NB4 (cell line): Measurements from ENCODE around the gene VEZF1.
A peak's percentile ranks its signal among the peaks of the same experiment; 100 is the strongest.

Experiments
- DNase-seq: peaks from one replicate; pipeline ENCODE4 v3.0.0; 2010; ENCODE audit warnings: low read depth
- H3K4me3 ChIP-seq: one replicate; pipeline ENCODE4 v1.5.1; 2011; ENCODE audit warnings: mild to moderate bottlenecking, low read depth, low read length, moderate library complexity
- MYC ChIP-seq: IDR thresholded peaks from 2 replicates; pipeline ENCODE4 v1.6.1; 2011; ENCODE audit warnings: low read depth, low read length
- POLR2A ChIP-seq: IDR thresholded peaks from 2 replicates; pipeline ENCODE4 v1.6.1; 2011; ENCODE audit warnings: mild to moderate bottlenecking; ENCODE audit not compliant: insufficient read length; ENCODE audit errors: extremely low read depth
- TF ChIP-seq, protein P1 (sequence below): IDR thresholded peaks from 2 replicates; pipeline ENCODE4 v1.6.1; 2011; ENCODE audit warnings: low read depth, low read length
- TF ChIP-seq, protein P2 (sequence below): IDR thresholded peaks from one replicate; pipeline ENCODE4 v1.5.1; 2012; ENCODE audit warnings: low read depth, low read length

The VEZF1 gene

DNA sequence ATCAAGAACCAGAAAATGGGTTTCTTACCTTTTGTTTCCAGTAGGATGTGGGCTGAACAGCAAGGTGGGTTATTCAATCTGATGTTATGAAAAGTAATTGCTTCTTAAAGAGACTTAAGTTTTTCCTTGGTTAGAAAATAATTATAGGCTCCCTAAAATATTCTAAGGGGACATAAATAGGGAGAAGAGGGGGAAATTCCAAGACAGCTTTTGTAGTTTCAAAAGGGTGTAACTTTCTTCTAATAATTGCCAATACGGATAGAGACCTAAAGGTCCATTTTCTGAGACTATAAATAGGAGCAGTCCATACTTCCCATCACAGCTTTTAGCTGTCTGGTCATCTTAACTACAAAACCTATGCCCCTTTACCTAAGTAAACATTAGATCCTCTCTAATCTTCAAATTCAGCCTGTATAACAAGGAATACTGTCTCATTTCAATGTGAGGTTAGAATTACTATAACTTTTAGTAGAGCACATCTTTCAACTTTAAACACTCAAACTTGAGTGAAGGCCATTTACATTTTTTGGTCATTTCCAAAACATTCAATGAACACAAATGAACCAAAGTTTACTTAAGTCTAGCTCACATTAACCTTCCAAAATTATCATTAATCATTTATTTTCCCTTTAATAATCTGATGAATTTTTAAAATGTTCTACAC is 13.5 kb upstream of the VEZF1 start:
- TF ChIP-seq MYC (no peak), POLR2A (no peak)
- TF ChIP-seq, protein P1, sequence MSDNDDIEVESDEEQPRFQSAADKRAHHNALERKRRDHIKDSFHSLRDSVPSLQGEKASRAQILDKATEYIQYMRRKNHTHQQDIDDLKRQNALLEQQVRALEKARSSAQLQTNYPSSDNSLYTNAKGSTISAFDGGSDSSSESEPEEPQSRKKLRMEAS = no peak
- TF ChIP-seq, protein P2, sequence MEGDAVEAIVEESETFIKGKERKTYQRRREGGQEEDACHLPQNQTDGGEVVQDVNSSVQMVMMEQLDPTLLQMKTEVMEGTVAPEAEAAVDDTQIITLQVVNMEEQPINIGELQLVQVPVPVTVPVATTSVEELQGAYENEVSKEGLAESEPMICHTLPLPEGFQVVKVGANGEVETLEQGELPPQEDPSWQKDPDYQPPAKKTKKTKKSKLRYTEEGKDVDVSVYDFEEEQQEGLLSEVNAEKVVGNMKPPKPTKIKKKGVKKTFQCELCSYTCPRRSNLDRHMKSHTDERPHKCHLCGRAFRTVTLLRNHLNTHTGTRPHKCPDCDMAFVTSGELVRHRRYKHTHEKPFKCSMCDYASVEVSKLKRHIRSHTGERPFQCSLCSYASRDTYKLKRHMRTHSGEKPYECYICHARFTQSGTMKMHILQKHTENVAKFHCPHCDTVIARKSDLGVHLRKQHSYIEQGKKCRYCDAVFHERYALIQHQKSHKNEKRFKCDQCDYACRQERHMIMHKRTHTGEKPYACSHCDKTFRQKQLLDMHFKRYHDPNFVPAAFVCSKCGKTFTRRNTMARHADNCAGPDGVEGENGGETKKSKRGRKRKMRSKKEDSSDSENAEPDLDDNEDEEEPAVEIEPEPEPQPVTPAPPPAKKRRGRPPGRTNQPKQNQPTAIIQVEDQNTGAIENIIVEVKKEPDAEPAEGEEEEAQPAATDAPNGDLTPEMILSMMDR = no peak
- no peak for DNase-seq
- peak overlapping the region; percentile 90 for H3K4me3 ChIP-seq

DNA sequence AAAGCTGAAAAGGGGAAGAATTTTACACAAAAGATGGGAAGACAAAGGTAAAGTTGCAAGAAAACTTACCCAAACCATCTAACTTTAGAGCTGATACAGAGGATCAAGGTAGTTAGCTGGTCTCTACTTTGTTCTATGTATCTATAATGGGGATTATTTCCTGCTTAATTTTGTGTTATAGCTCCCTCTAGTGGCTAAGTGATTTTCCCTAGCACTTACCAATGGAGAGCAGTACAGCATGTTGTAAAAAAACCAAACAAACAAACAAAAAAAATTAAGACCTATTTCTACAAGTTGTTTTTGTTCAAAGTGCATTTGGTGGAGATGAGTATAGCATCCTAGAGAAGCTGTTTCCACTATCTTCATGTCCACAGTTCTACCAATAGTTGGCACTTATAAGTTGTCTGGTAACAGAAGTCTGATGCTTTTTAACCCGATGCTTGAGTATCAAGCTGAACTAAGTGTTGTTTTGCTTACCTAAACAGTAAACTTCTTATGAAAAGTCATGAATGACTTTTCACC is 11.5 kb upstream of the VEZF1 start:
- no peak overlapping the region for H3K4me3 ChIP-seq
- peak; percentile 74 for DNase-seq
- TF ChIP-seq, protein P2 = peak; percentile 68
- TF ChIP-seq POLR2A = no peak

DNA sequence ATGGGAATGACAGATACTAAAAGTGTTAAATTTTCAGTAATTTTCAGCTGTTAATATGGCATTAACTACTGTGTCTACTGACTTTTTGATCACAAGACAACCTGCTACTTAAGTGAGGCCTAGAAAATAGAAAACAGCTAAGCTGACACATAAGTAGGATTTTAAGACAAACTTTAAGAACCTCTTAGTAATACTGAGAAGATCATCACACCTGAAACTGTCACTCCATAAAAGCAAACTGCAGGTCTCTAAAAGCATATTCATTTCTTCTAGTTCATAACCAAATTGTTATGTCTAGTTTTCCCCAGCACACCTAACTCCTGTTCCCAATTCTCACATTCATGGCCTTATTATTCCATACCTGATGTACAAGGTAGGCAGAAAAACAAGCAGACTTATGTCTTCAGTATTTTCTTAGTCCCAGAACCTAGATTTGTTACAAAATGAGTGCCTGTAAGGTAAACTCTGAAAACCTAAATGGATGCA is 11.0 kb upstream of the VEZF1 start:
- H3K4me3 ChIP-seq = no peak overlapping the region
- TF ChIP-seq, protein P1 = no peak
- no peak for TF ChIP-seq POLR2A
- TF ChIP-seq, protein P2 = no peak
- no peak for TF ChIP-seq MYC
- DNase-seq = no peak

DNA sequence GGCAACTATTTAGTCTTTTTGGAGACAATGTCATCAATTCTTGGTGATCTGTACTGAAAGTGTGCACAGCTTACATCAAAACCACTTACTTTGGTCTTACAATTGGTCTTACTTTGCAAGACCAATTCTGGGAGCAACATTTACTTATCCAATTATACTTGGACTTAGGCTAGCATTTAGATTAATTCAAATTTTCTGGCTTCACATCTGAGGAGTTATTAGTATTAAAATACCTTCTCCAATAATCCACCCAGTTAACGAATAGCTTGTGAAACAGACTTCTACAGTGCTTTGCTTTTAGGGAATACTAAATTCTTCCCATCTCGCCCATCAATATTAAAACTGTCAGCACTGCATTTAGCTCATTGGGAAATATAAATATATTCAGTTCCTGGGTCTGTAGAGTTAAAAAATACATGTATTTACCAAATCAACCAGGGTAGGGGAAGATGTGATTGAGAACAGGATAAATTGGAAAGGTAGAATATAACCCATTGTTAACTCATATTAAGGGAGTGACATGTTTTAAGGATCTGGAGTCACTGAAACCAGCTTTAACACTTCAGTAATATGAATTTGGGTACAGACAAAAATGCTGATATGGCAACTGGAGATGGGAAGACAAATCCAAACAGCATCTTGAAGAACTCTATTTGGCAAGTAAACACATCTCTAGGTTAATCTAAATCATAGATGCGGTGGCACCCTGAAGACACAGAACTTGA is 9.2 kb upstream of the VEZF1 start:
- peak; percentile 21 for DNase-seq
- TF ChIP-seq POLR2A = peak; percentile 18
- no peak for TF ChIP-seq MYC
- no peak overlapping the region for H3K4me3 ChIP-seq

DNA sequence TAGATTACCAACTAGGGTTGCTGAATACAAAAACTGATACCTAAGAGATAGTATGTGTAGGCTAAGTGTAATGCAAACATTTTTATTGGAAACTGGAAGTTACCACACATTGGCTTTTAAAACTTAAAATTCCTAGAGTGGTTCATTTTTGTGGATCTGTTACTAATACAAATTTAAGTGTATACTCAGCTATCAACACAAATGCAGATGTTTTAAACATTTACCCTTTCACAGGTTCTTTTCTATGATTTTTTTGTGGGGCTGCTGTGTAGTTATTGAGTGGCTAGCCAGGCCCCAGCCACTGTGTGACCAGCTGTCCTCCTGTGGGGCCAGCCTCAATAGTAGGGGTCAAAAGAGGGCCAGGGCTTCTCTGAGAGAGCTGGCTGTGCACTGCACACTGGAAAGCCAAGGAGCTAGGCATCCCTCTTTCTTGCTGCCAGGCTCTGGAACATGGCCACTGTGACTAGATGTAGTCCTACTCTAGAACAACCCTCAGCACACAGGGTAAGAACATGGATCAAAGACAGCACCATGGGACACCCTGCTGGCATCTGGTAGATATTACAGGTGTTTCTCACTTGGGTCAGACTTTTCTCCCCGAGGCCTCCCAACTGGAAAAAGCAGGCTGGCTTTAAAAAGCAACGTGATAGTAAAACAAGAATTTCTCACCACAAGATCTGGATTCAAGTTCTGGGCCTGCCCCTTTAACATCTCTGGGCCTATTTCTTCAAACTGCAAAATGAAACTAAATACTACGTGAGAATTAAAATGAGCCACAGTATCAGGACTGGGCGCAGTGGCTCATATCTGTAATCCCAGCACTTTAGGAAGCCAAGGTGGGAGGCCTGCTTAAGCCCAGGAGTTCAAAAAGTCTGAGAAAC is 7.3 kb upstream of the VEZF1 start:
- H3K4me3 ChIP-seq = no peak overlapping the region
- DNase-seq = peak; percentile 83
- TF ChIP-seq POLR2A (peak; percentile 41), MYC (peak; percentile 20; the same call in 1 of the 2 replicates)
- TF ChIP-seq, protein P2 = peak; percentile 45
- TF ChIP-seq, protein P1 = peak; percentile 59; the same call in 1 of the 2 replicates

DNA sequence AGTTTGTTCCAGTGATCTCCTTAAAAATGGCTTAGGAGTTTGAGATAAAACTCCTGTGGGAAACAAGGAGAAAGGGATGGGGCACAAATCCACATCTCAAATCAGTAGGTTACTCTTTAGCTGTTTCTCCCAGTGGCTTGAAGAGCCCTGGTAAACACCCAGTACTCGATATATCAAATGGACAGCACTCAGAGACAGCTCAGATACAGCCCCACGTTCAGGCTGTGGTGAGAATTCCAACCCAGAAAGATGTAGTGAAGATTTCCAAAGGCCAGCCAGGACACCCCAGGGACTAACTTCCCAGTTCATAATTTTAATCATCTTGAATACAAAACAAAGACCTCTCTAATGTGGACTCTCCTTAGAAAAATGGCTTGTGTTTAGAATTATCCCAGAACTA is 6.4 kb upstream of the VEZF1 start:
- H3K4me3 ChIP-seq = no peak overlapping the region
- TF ChIP-seq POLR2A (no peak), MYC (no peak)
- TF ChIP-seq, protein P1 = no peak
- TF ChIP-seq, protein P2 = no peak
- no peak for DNase-seq
